Nephron progenitor cell (in vitro differentiated cells): Measurements from ENCODE around the gene DYNC1H1.

Experiments
- DNase-seq: peaks from one replicate; pipeline ENCODE4 v3.0.0; 2021
- H3K27ac Mint-ChIP-seq: 2 replicates; pipeline ENCODE4 v1.8.0; 2021; ENCODE audit warnings: mild to moderate bottlenecking, moderate library complexity, mixed read lengths
- H3K27me3 Mint-ChIP-seq: 2 replicates; pipeline ENCODE4 v1.8.0; 2021; ENCODE audit warnings: mild to moderate bottlenecking, low read depth, mixed read lengths; ENCODE audit not compliant: poor library complexity
- H3K36me3 Mint-ChIP-seq: 2 replicates; pipeline ENCODE4 v1.8.0; 2021; ENCODE audit warnings: low read depth, mixed read lengths
- H3K4me1 Mint-ChIP-seq: 2 replicates; pipeline ENCODE4 v1.8.0; 2021; ENCODE audit warnings: mixed read lengths
- H3K4me3 Mint-ChIP-seq: 2 replicates; pipeline ENCODE4 v1.8.0; 2021; ENCODE audit warnings: mild to moderate bottlenecking, moderate library complexity, mixed read lengths
- H3K9me3 Mint-ChIP-seq: 2 replicates; pipeline ENCODE4 v1.8.0; 2021; ENCODE audit warnings: mild to moderate bottlenecking, moderate library complexity, mixed read lengths
- CTCF ChIP-seq: fragments of 200-600 bp; sonication (generic); IDR thresholded peaks from 2 replicates; pipeline ENCODE4 v1.5.0; 2021; ENCODE audit warnings: antibody characterized with exemption

The DYNC1H1 gene

GRCh38 chr14:101947577-101947903 lies 16.8 kb upstream of the DYNC1H1 start:
- Mint-ChIP-seq H3K27me3 (peaks cover 42% of the 10 kb centered on the region), H3K9me3 (no peaks in the 10 kb centered on the region), H3K36me3 (no peaks in the 10 kb centered on the region), H3K4me3 (peak overlapping the region; percentile 94), H3K27ac (peak overlapping the region; percentile 100), H3K4me1 (peaks cover 20% of the 10 kb centered on the region)
- TF ChIP-seq CTCF, result no peak
- DNase-seq, result no peak

- Mint-ChIP-seq H3K27ac (peak overlapping the region; percentile 100), H3K9me3 (no peaks in the 10 kb centered on the region)
- no peak for TF ChIP-seq CTCF
Observed at GRCh38 chr14:101947904-101948665, 16.3 kb upstream of the DYNC1H1 start.

GRCh38 chr14:101948666-101949216 lies 15.6 kb upstream of the DYNC1H1 start:
- no peaks in the 10 kb centered on the region for H3K9me3 Mint-ChIP-seq
- TF ChIP-seq CTCF, result no peak
- H3K27me3 Mint-ChIP-seq, result peaks cover 30% of the 10 kb centered on the region
- H3K4me1 Mint-ChIP-seq, result peaks cover 20% of the 10 kb centered on the region
- H3K27ac Mint-ChIP-seq, result peak overlapping the region; percentile 100
- H3K36me3 Mint-ChIP-seq, result no peaks in the 10 kb centered on the region
- peak; percentile 39 for DNase-seq
- H3K4me3 Mint-ChIP-seq, result peak overlapping the region; percentile 94

More at GRCh38 chr14:101947904-101948665, 16.3 kb upstream of the DYNC1H1 start:
- H3K4me3 Mint-ChIP-seq, result peak overlapping the region; percentile 94
- DNase-seq, result peak; percentile 99
- H3K4me1 Mint-ChIP-seq, result peaks cover 20% of the 10 kb centered on the region
- H3K27me3 Mint-ChIP-seq, result peaks cover 36% of the 10 kb centered on the region
- no peaks in the 10 kb centered on the region for H3K36me3 Mint-ChIP-seq

- Mint-ChIP-seq H3K27ac (no peak overlapping the region), H3K4me1 (peaks cover 20% of the 10 kb centered on the region), H3K9me3 (no peaks in the 10 kb centered on the region), H3K36me3 (no peaks in the 10 kb centered on the region), H3K27me3 (peaks cover 16% of the 10 kb centered on the region), H3K4me3 (peak overlapping the region; percentile 48)
- no peak for DNase-seq
- no peak for TF ChIP-seq CTCF
Observed at GRCh38 chr14:101950100-101950499, 14.3 kb upstream of the DYNC1H1 start.

- Mint-ChIP-seq H3K27ac (no peak overlapping the region), H3K36me3 (no peaks in the 10 kb centered on the region), H3K27me3 (peaks cover 10% of the 10 kb centered on the region), H3K4me3 (peak overlapping the region; percentile 48), H3K4me1 (peaks cover 20% of the 10 kb centered on the region), H3K9me3 (no peaks in the 10 kb centered on the region)
- no peak for TF ChIP-seq CTCF
- DNase-seq, result no peak
Observed at GRCh38 chr14:101950516-101951215, 13.7 kb upstream of the DYNC1H1 start.
